K562 (cell line): Measurements from ENCODE around the gene ANKS1A. TPM values are rescaled to one million over a fixed set of nuclear protein-coding genes. Genes with fewer than 3 reads are reported as not detected.

Experiments used
- ATAC-seq: fragments of 200-7000 bp; cut with Tn5 transposase; 3 replicates; pipeline ENCODE4 v1.9.1; 2020; ENCODE audit warnings: moderate library complexity
- BruUV-seq: library from RNA; stranded (reverse); fragments of 400-500 nt; replicated peaks from 2 replicates; lab custom pipeline; 2021; lab: Mats Ljungman, UMichigan
- CTCF ChIA-PET: fragments of 300-600 bp; formaldehyde crosslinking; extraction: SDS; loops from one replicate; lab custom pipeline; 2021; ENCODE audit warnings: low intra/inter-chr PET ratio; lab: Yijun Ruan, JAX
- POLR2A ChIA-PET: fragments of 300-600, 350-650 bp; sonication (Branson Sonifier 250); formaldehyde crosslinking; extraction: SDS; loops from one replicate; lab custom pipeline; 2021; ENCODE audit warnings: antibody characterized with exemption, inconsistent platforms; lab: Yijun Ruan, JAX
- DNase-seq, 4 experiments: peaks; one replicate each; pipeline versions ENCODE4 v3.0.0 to v3.0.0-alpha.2; 2011 to 2018; ENCODE audit warnings: low spot score in 3 of 4, mixed read lengths in 3 of 4; ENCODE audit errors: extremely low read depth in 1 of 4
- FAIRE-seq: peaks from 2 replicates; lab custom pipeline; 2011; peaks lifted over from hg19 to GRCh38; lab: Jason Lieb, UNC
- H2AFZ ChIP-seq: 2 replicates; pipeline ENCODE4 v1.6.0; 2011; ENCODE audit warnings: low read depth, low read length, control low read depth, inconsistent platforms
- H3K27ac ChIP-seq: fragments of 200-600 bp; 3 replicates; pipeline ENCODE4 v1.8.0; 2011; ENCODE audit warnings: low read depth, mild to moderate bottlenecking, control low read depth, inconsistent platforms, low read length, moderate library complexity, mixed read lengths; ENCODE audit errors: extremely low read depth
- H3K27me3 ChIP-seq, 2 experiments: fragments of 300-600 bp in 1 of 2; 2 replicates in 1 of 2; 3 replicates in 1 of 2; pipeline versions ENCODE4 v1.6.0 to v1.8.0; 2011; ENCODE audit warnings: inconsistent platforms in 2 of 2, low read length in 2 of 2, mild to moderate bottlenecking in 1 of 2, mixed read lengths in 1 of 2, moderate library complexity in 1 of 2; ENCODE audit not compliant: control insufficient read depth in 2 of 2, insufficient read depth in 2 of 2
- H3K36me3 ChIP-seq: fragments of 300-600 bp; 3 replicates; pipeline ENCODE4 v1.8.0; 2011; ENCODE audit warnings: mild to moderate bottlenecking, low read length, inconsistent platforms; ENCODE audit not compliant: control insufficient read depth, insufficient read depth
- H3K4me1 ChIP-seq, 2 experiments: fragments of 200-600 bp in 1 of 2; replicated peaks in 1 of 2; 2 replicates in 1 of 2; 3 replicates in 1 of 2; pipeline versions ENCODE4 v1.5.1 to v1.8.0; 2011; ENCODE audit warnings: inconsistent platforms in 2 of 2, low read length in 2 of 2, mild to moderate bottlenecking in 1 of 2, mixed read lengths in 1 of 2, moderate library complexity in 1 of 2; ENCODE audit not compliant: control insufficient read depth in 2 of 2, insufficient read depth in 2 of 2
- H3K4me2 ChIP-seq: 2 replicates; pipeline ENCODE4 v1.6.1; 2011; ENCODE audit warnings: low read length, control low read depth, inconsistent platforms, mixed read lengths; ENCODE audit not compliant: insufficient read depth
- H3K4me3 ChIP-seq: fragments of 200-600 bp; sonication (generic), shearing (Covaris generic); 2 replicates; pipeline ENCODE4 v1.5.1; 2016; ENCODE audit warnings: control low read depth, inconsistent platforms
- H3K79me2 ChIP-seq: fragments of 200-600 bp; 3 replicates; pipeline ENCODE4 v1.8.0; 2011; ENCODE audit warnings: low read length, inconsistent platforms; ENCODE audit not compliant: control insufficient read depth, insufficient read depth
- H3K9ac ChIP-seq, 2 experiments: 2 replicates each; pipeline versions ENCODE4 v1.6.0 to v1.6.1; 2011; ENCODE audit warnings: low read depth in 2 of 2, low read length in 2 of 2, control low read depth in 1 of 2, inconsistent platforms in 1 of 2, mild to moderate bottlenecking in 1 of 2, mixed read lengths in 1 of 2; ENCODE audit not compliant: insufficient read depth in 1 of 2
- H3K9me1 ChIP-seq: one replicate; pipeline ENCODE4 v1.6.0; 2011; ENCODE audit warnings: inconsistent platforms, mild to moderate bottlenecking, low read length, moderate library complexity; ENCODE audit not compliant: control insufficient read depth, insufficient read depth
- H3K9me3 ChIP-seq: replicated peaks from 2 replicates; pipeline ENCODE4 v1.5.1; 2011; ENCODE audit warnings: low read depth, low read length, inconsistent platforms; ENCODE audit not compliant: control insufficient read depth, insufficient read depth
- H4K20me1 ChIP-seq: replicated peaks from 2 replicates; pipeline ENCODE4 v1.6.1; 2011; ENCODE audit warnings: low read length, inconsistent platforms, mixed read lengths; ENCODE audit not compliant: control insufficient read depth, insufficient read depth
- CTBP1 ChIP-seq: fragments of 450-650 bp; IDR thresholded peaks from 2 replicates; pipeline ENCODE4 v1.6.1; 2016; ENCODE audit warnings: borderline replicate concordance
- EP400 ChIP-seq: fragments of 450-650 bp; IDR thresholded peaks from 2 replicates; pipeline ENCODE4 v1.6.1; 2017; ENCODE audit warnings: antibody characterized with exemption, mild to moderate bottlenecking, moderate library complexity
- GTF3C2 ChIP-seq: IDR thresholded peaks from 3 replicates; pipeline ENCODE4 v1.6.1; 2011; ENCODE audit warnings: borderline replicate concordance, mild to moderate bottlenecking, moderate library complexity; ENCODE audit not compliant: insufficient read length; ENCODE audit errors: extremely low read depth
- HDGF ChIP-seq: fragments of 450-650 bp; IDR thresholded peaks from 2 replicates; pipeline ENCODE4 v1.6.1; 2016
- KDM4B ChIP-seq, 2 experiments: fragments of 450-650 bp in 1 of 2; sonication (generic) in 1 of 2; IDR thresholded peaks; 2 replicates each; pipeline ENCODE4 v1.6.1; 2016 to 2017; ENCODE audit warnings: borderline replicate concordance in 2 of 2, antibody characterized with exemption in 1 of 2, low read depth in 1 of 2, mild to moderate bottlenecking in 1 of 2
- NRF1 ChIP-seq, 2 experiments: fragments of 450-650 bp; IDR thresholded peaks in 1 of 2; conservative IDR thresholded peaks in 1 of 2; 2 replicates each; pipeline ENCODE4 v1.6.1; 2014; ENCODE audit warnings: mild to moderate bottlenecking in 2 of 2
- SIX5 ChIP-seq, 2 experiments: IDR thresholded peaks; 2 replicates each; pipeline ENCODE4 v1.6.1; 2011; ENCODE audit warnings: low read length in 2 of 2, borderline replicate concordance in 1 of 2, low read depth in 1 of 2, mild to moderate bottlenecking in 1 of 2, moderate library complexity in 1 of 2; ENCODE audit not compliant: insufficient read depth in 1 of 2
- TCF7 ChIP-seq: sonication (generic); IDR thresholded peaks from 2 replicates; pipeline ENCODE4 v1.6.1; 2016; ENCODE audit warnings: antibody characterized with exemption, borderline replicate concordance
- TRIM24 ChIP-seq, 2 experiments: fragments of 450-650 bp; IDR thresholded peaks; 2 replicates each; pipeline ENCODE4 v1.6.1; 2016
- WGBS: fragments of 100-300 bp; shearing (Covaris generic); methylation state at CpG from one replicate; pipeline ENCODE4 v1.1.6; 2016; ENCODE audit warnings: low coverage, mixed read lengths; ENCODE audit not compliant: insufficient coverage; ENCODE audit errors: missing lambda C conversion rate; 5-methylcytosine and 5-hydroxymethylcytosine counted together
- in situ Hi-C: fragments of 300-500 bp; cut with MboI; formaldehyde crosslinking; loops from 4 replicates; pipeline ENCODE4 v1.15.0; 2018; ENCODE audit warnings: inconsistent platforms, mixed read lengths
- intact Hi-C: fragments of 100-400 bp; cut with micrococcal nuclease; formaldehyde crosslinking; loops from 2 replicates; pipeline ENCODE4 v1.14.2; 2022
- polyA plus RNA-seq, 8 experiments: library from polyadenylated mRNA; depleted of rRNA in 4 of 8; stranded (reverse) in 5 of 8; unstranded in 3 of 8; fragments of >200 nt; fragmentation: Nextera tagmentation in 2 of 8; fragmentation: Illumina TruSeq in 1 of 8; extraction: Ambion mirVana in 2 of 8; extraction: Trizol in 1 of 8; gene quantifications; 2 replicates each; pipeline versions ENCODE4 v1.2.1 to v1.2.3, GENCODE V29; 2011 to 2014; ENCODE audit warnings: inconsistent platforms in 1 of 8, missing spikeins in 1 of 8
- total RNA-seq, 7 experiments: library from RNA; depleted of rRNA in 6 of 7; stranded (reverse); fragments of >200 nt in 6 of 7; fragmentation: Illumina TruSeq in 2 of 7; extraction: Trizol in 2 of 7; gene quantifications; 2 replicates each; pipeline versions ENCODE4 v1.2.1 to v1.2.3, GENCODE V29; 2011 to 2021; ENCODE audit warnings: low replicate concordance in 1 of 7

ANKS1A gene
- total and polyA plus RNA-seq, 9 of the 15 experiments (the other 6 are each of a cell fraction or from before 2014, with no cell fraction given): 1.1 to 13.8 (median 5.3) TPM

- WGBS: 70% methylated on average over 13 of the region's 13 CpGs
- no peaks in the 10 kb centered on the region for H3K79me2 ChIP-seq
- H3K27me3 ChIP-seq: no peaks in the 10 kb centered on the region
- no peak overlapping the region; a peak in 1 of 4 replicates for H3K9ac ChIP-seq
- H2AFZ ChIP-seq: no peak overlapping the region
- H3K36me3 ChIP-seq: peaks cover 4% of the 10 kb centered on the region; the same call in 1 of the 3 replicates
- in situ Hi-C loops: no loop called here
- no TSS peak for BruUV-seq
- peaks cover 3% of the 10 kb centered on the region; the same call in 1 of the 2 replicates for H4K20me1 ChIP-seq
- H3K4me1 ChIP-seq: peaks cover 0 to 3% of the 10 kb centered on the region in 2 experiments; a peak in 1 of 5 replicates
- ATAC-seq (no peak), FAIRE-seq (no peak), DNase-seq (no peak)
- no peak overlapping the region for H3K27ac ChIP-seq
- H3K4me3 ChIP-seq: no peak overlapping the region
- no peaks in the 10 kb centered on the region for H3K9me3 ChIP-seq
- ChIA-PET POLR2A (interaction anchor here (0.7 kb wide), 1 partner anchor 11 kb away, joined by 3 read pairs; no protein-coding TSS in a partner anchor), CTCF (no interaction called here)
- intact Hi-C loops: no loop called here
- no peak overlapping the region for H3K4me2 ChIP-seq
- no peak for TF ChIP-seq CTBP1
- no peak for TF ChIP-seq KDM4B (IDR thresholded peaks at IDR 0.05; ENCODE audit: borderline replicate concordance in 2 of 2, low read depth in 1 of 2)
- no peak for TF ChIP-seq TRIM24 (IDR thresholded peaks at IDR 0.05)
- no peak for TF ChIP-seq NRF1 (conservative IDR thresholded peaks at IDR 0.05 in 1 of 2, IDR thresholded peaks at IDR 0.05 in 1 of 2)
- no peak for TF ChIP-seq EP400
- no peak for TF ChIP-seq SIX5 (IDR thresholded peaks at IDR 0.05; ENCODE audit: borderline replicate concordance in 1 of 2, insufficient read depth in 1 of 2, low read depth in 1 of 2, low read length in 2 of 2)
- TF ChIP-seq GTF3C2: no peak
- no peak for TF ChIP-seq TCF7
- TF ChIP-seq HDGF: no peak
- peaks cover 2% of the 10 kb centered on the region for H3K9me1 ChIP-seq
Observed at GRCh38 chr6:35065870-35066269, 176.8 kb downstream of the ANKS1A start.
